K562 (cell line): Measurements from ENCODE around the gene AGPAT2. TPM values are rescaled to one million over a fixed set of nuclear protein-coding genes. Genes with fewer than 3 reads are reported as not detected.

Experiments
- ARID3A ChIP-seq: IDR thresholded peaks from 2 replicates; pipeline ENCODE4 v1.6.1; 2012; ENCODE audit warnings: low read depth, low read length, improper control_type of control experiment, borderline replicate concordance
- BRF1 ChIP-seq: IDR thresholded peaks from 3 replicates; pipeline ENCODE4 v1.6.1; 2011; ENCODE audit warnings: borderline replicate concordance, mild to moderate bottlenecking; ENCODE audit not compliant: insufficient read length; ENCODE audit errors: extremely low read depth
- ERF ChIP-seq: fragments of 450-650 bp; formaldehyde crosslinking; IDR thresholded peaks from 2 replicates; pipeline ENCODE4 v1.4.0; 2020; ENCODE audit warnings: mild to moderate bottlenecking, mixed read lengths
- ETV5 ChIP-seq: sonication (generic); formaldehyde crosslinking; IDR thresholded peaks from 2 replicates; pipeline ENCODE4 v1.4.0; 2020; ENCODE audit warnings: low read depth, mild to moderate bottlenecking, missing genetic modification reagents
- FOXP1 ChIP-seq: sonication (generic); formaldehyde crosslinking; IDR thresholded peaks from 2 replicates; pipeline ENCODE4 v1.8.0; 2022; ENCODE audit warnings: mild to moderate bottlenecking, missing genetic modification reagents
- GABPA ChIP-seq: fragments of 200-800 bp; sonication (Bioruptor generic); conservative IDR thresholded peaks from 2 replicates; pipeline ENCODE4 v1.6.1; 2016; ENCODE audit warnings: low read depth, missing genetic modification characterization, missing compliant biosample characterization
- GATAD2B ChIP-seq: fragments of 450-650 bp; IDR thresholded peaks from 2 replicates; pipeline ENCODE4 v1.6.1; 2017; ENCODE audit warnings: mild to moderate bottlenecking, borderline replicate concordance
- KAT7 ChIP-seq: sonication (generic); formaldehyde crosslinking; IDR thresholded peaks from 2 replicates; pipeline ENCODE4 v1.8.0; 2022; ENCODE audit warnings: missing genetic modification reagents, mild to moderate bottlenecking, borderline replicate concordance
- KDM5B ChIP-seq: fragments of 200-600 bp; sonication (generic); IDR thresholded peaks from 2 replicates; pipeline ENCODE4 v1.6.1; 2012; ENCODE audit warnings: low read depth, mild to moderate bottlenecking, moderate library complexity, low read length, control low read depth, inconsistent platforms; ENCODE audit not compliant: insufficient replicate concordance
- NCOA2 ChIP-seq, 2 experiments: fragments of 450-650 bp; IDR thresholded peaks; 2 replicates each; pipeline ENCODE4 v1.6.1; 2018; ENCODE audit warnings: mild to moderate bottlenecking in 2 of 2, moderate library complexity in 1 of 2; ENCODE audit not compliant: partially characterized antibody in 2 of 2
- REST ChIP-seq, 2 experiments: fragments of 450-650 bp; formaldehyde crosslinking in 1 of 2; IDR thresholded peaks; 2 replicates each; pipeline versions ENCODE4 v1.4.0 to v1.6.1; 2014 to 2020; ENCODE audit warnings: mild to moderate bottlenecking in 2 of 2, borderline replicate concordance in 1 of 2, low read depth in 1 of 2
- RFX1 ChIP-seq: fragments of 450-650 bp; IDR thresholded peaks from 2 replicates; pipeline ENCODE4 v1.6.1; 2016; ENCODE audit warnings: mild to moderate bottlenecking, moderate library complexity
- SIN3A ChIP-seq, 2 experiments: fragments of 150-350 bp in 1 of 2; IDR thresholded peaks; 2 replicates each; pipeline ENCODE4 v1.6.1; 2011 to 2016; ENCODE audit warnings: borderline replicate concordance in 2 of 2, low read depth in 2 of 2, low read length in 2 of 2, mild to moderate bottlenecking in 2 of 2, moderate library complexity in 2 of 2; ENCODE audit not compliant: control insufficient read depth in 1 of 2
- ZEB2 ChIP-seq: fragments of 450-650 bp; IDR thresholded peaks from 2 replicates; pipeline ENCODE4 v1.6.1; 2016
- ZNF511 ChIP-seq: sonication (generic); formaldehyde crosslinking; IDR thresholded peaks from 2 replicates; pipeline ENCODE4 v1.8.0; 2022; ENCODE audit warnings: mild to moderate bottlenecking, missing genetic modification reagents
- polyA plus RNA-seq, 8 experiments: library from polyadenylated mRNA; depleted of rRNA in 4 of 8; stranded (reverse) in 5 of 8; unstranded in 3 of 8; fragments of >200 nt; fragmentation: Nextera tagmentation in 2 of 8; fragmentation: Illumina TruSeq in 1 of 8; extraction: Ambion mirVana in 2 of 8; extraction: Trizol in 1 of 8; gene quantifications; 2 replicates each; pipeline versions ENCODE4 v1.2.1 to v1.2.3, GENCODE V29; 2011 to 2014; ENCODE audit warnings: inconsistent platforms in 1 of 8, missing spikeins in 1 of 8
- total RNA-seq, 7 experiments: library from RNA; depleted of rRNA in 6 of 7; stranded (reverse); fragments of >200 nt in 6 of 7; fragmentation: Illumina TruSeq in 2 of 7; extraction: Trizol in 2 of 7; gene quantifications; 2 replicates each; pipeline versions ENCODE4 v1.2.1 to v1.2.3, GENCODE V29; 2011 to 2021; ENCODE audit warnings: low replicate concordance in 1 of 7

Gene AGPAT2
- total and polyA plus RNA-seq, 9 of the 15 experiments (the other 6 are each of a cell fraction or from before 2014, with no cell fraction given) = 0.13 to 54.5 (median 23.9) TPM

GRCh38 chr9:136644593-136645351 lies 42.5 kb downstream of the AGPAT2 start (continued):
- peak; percentile 61; the same call in 1 of the 2 replicates for TF ChIP-seq GABPA (tag)
- no peak for TF ChIP-seq NCOA2 (IDR thresholded peaks at IDR 0.05; ENCODE audit: partially characterized antibody in 2 of 2)
- no peak for TF ChIP-seq ARID3A
- TF ChIP-seq SIN3A (IDR thresholded peaks at IDR 0.05; ENCODE audit: borderline replicate concordance in 2 of 2, control insufficient read depth in 1 of 2, low read depth in 2 of 2, low read length in 2 of 2) = peak in 1 of 2 experiments; percentile 25; a peak in 1 of 4 replicates
- TF ChIP-seq GATAD2B = no peak; the same call in 1 of the 2 replicates
- 0 out of 2 replicates have a peak, but pooled peaks have one; percentile 23 for TF ChIP-seq FOXP1
- TF ChIP-seq BRF1 = no peak
- TF ChIP-seq ZEB2 = 0 out of 2 replicates have a peak, but pooled peaks have one; percentile 23
- TF ChIP-seq ETV5 (CRISPR knock-in tag) = peak; percentile 54; the same call in 1 of the 2 replicates
- peak; percentile 93; the same call in 1 of the 2 replicates for TF ChIP-seq KAT7 (CRISPR knock-in tag)
- no peak for TF ChIP-seq KDM5B
- peak; percentile 63 for TF ChIP-seq REST (IDR thresholded peaks at IDR 0.05; ENCODE audit: borderline replicate concordance)
- TF ChIP-seq REST (CRISPR knock-in tag; IDR thresholded peaks at IDR 0.05; ENCODE audit: low read depth) = no peak
- TF ChIP-seq RFX1 = no peak
- peak; percentile 63; the same call in 1 of the 2 replicates for TF ChIP-seq ZNF511
- peak; percentile 52; the same call in 1 of the 2 replicates for TF ChIP-seq ERF
